Measurements from ENCODE around the gene CLIP4. TPM values are rescaled to one million over a fixed set of nuclear protein-coding genes. Genes with fewer than 3 reads are reported as not detected.

Gene CLIP4
- total RNA-seq, 1 experiment from 2014 or later = 0.39 TPM

DNA sequence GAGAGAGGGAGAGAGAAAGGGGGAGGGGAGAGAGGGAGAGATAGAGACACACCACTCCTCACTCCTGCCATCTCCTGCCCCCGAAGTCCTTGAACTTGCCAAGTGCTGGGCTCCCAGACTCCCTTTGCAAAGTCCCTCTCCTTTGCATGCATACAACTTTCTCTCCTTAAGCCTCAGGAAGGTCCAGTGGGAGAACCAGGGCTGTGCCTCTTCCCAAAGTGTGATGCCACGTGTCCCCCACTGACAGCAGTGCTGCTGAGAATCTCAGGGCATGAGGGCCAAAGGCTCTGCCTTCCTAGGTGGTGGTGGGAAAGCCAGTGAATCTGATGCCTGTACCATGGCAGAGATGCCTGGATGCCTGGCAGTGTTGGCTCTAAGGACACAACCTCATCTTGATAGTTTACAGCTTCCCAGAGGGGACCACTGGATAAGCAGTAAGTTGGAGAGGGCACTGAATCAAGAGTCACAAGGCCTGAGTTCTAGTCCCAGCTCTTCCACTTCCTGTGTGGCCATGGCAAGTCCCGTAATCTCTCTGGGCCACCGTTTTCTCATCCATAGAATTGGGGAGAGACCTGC is 103.4 kb downstream of the CLIP4 start:
- Mint-ChIP-seq H3K27me3 (ENCODE audit: low read depth) (no peaks in the 10 kb centered on the region), H3K4me3 (no peak overlapping the region), H3K9me3 (no peaks in the 10 kb centered on the region), H3K27ac (no peak overlapping the region), H3K36me3 (no peaks in the 10 kb centered on the region), H3K4me1 (peaks cover 15% of the 10 kb centered on the region)
- no peak for TF ChIP-seq RORB (CRISPR knock-in tag; IDR thresholded peaks at IDR 0.05)
- TF ChIP-seq ZNF317 (CRISPR knock-in tag; IDR thresholded peaks at IDR 0.05; ENCODE audit: borderline replicate concordance, low read depth) = no peak
- TF ChIP-seq EMX1 (CRISPR knock-in tag; IDR thresholded peaks at IDR 0.05) = no peak
- no peak for TF ChIP-seq ZNF416 (CRISPR knock-in tag; IDR thresholded peaks at IDR 0.05)
- TF ChIP-seq, protein P1, sequence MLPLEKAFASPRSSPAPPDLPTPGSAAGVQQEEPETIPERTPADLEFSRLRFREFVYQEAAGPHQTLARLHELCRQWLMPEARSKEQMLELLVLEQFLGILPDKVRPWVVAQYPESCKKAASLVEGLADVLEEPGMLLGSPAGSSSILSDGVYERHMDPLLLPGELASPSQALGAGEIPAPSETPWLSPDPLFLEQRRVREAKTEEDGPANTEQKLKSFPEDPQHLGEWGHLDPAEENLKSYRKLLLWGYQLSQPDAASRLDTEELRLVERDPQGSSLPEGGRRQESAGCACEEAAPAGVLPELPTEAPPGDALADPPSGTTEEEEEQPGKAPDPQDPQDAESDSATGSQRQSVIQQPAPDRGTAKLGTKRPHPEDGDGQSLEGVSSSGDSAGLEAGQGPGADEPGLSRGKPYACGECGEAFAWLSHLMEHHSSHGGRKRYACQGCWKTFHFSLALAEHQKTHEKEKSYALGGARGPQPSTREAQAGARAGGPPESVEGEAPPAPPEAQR (CRISPR knock-in tag; IDR thresholded peaks at IDR 0.05) = no peak
- TF ChIP-seq, protein P2, sequence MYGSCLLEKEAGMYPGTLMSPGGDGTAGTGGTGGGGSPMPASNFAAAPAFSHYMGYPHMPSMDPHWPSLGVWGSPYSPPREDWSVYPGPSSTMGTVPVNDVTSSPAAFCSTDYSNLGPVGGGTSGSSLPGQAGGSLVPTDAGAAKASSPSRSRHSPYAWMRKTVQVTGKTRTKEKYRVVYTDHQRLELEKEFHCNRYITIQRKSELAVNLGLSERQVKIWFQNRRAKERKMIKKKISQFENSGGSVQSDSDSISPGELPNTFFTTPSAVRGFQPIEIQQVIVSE (CRISPR knock-in tag; IDR thresholded peaks at IDR 0.05; ENCODE audit: borderline replicate concordance) = no peak
- POLR2A ChIA-PET = no interaction called here
- DNase-seq (ENCODE audit: low spot score) (no peak), ATAC-seq (no peak)
- CTCF ChIA-PET = no interaction called here

DNA sequence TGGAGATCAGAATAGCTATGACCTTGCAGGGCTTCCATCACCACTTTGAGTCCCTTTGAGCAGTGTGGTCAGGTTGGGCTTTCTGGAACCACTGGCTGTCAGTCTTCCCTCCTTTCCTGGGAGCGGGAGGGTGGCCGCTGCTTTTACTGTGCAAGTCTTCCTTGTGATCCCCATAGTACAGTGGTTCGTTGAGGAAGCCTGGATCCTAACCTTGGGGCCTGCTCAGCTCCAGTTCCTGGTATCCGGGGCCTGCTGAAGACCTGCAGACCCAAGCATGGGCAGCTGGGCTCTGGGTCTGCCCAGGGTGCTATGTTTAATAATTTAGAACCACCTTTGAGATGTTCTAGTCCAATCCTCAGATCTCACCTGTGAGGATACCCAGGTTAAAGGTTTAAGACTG is 104.2 kb downstream of the CLIP4 start:
- CTCF ChIA-PET = no interaction called here
- peaks cover 8% of the 10 kb centered on the region for H3K4me1 Mint-ChIP-seq
- H3K36me3 Mint-ChIP-seq = no peaks in the 10 kb centered on the region
- H3K27me3 Mint-ChIP-seq (ENCODE audit: low read depth) = no peaks in the 10 kb centered on the region
- POLR2A ChIA-PET = no interaction called here
- DNase-seq (ENCODE audit: low spot score) (no peak), ATAC-seq (no peak)
- no peaks in the 10 kb centered on the region for H3K9me3 Mint-ChIP-seq
- TF ChIP-seq ZNF317 (CRISPR knock-in tag; IDR thresholded peaks at IDR 0.05; ENCODE audit: borderline replicate concordance, low read depth) = no peak
- TF ChIP-seq USF1 (CRISPR knock-in tag; IDR thresholded peaks at IDR 0.05) = no peak
- TF ChIP-seq ZNF423 (CRISPR knock-in tag; IDR thresholded peaks at IDR 0.05) = no peak
- TF ChIP-seq EMX1 (CRISPR knock-in tag; IDR thresholded peaks at IDR 0.05) = no peak
- TF ChIP-seq USF2 (CRISPR knock-in tag; IDR thresholded peaks at IDR 0.05) = no peak
- H3K27ac Mint-ChIP-seq = no peak overlapping the region
- no peak overlapping the region for H3K4me3 Mint-ChIP-seq

GRCh38 chr2:29220506-29221270 is 105.5 kb downstream of the CLIP4 start:
- Mint-ChIP-seq H3K9me3 (no peaks in the 10 kb centered on the region), H3K36me3 (no peaks in the 10 kb centered on the region), H3K4me1 (peaks cover 2% of the 10 kb centered on the region; the same call in 1 of the 2 replicates), H3K4me3 (no peak overlapping the region), H3K27me3 (ENCODE audit: low read depth) (no peaks in the 10 kb centered on the region), H3K27ac (no peak overlapping the region)
- DNase-seq (ENCODE audit: low spot score) (no peak), ATAC-seq (no peak)
- CTCF ChIA-PET = interaction anchor here (1.3 kb wide), 1 partner anchor 262 kb away, joined by 4 read pairs; no protein-coding TSS in a partner anchor
- POLR2A ChIA-PET = no interaction called here
- TF ChIP-seq ZNF232 (CRISPR knock-in tag; IDR thresholded peaks at IDR 0.05) (no peak), TEAD4 (CRISPR knock-in tag; IDR thresholded peaks at IDR 0.05) (no peak), ZNF423 (CRISPR knock-in tag; IDR thresholded peaks at IDR 0.05) (0 out of 2 replicates have a peak, but pooled peaks have one; percentile 5), HMGA2 (CRISPR knock-in tag; IDR thresholded peaks at IDR 0.05) (no peak)
- TF ChIP-seq, protein P3, sequence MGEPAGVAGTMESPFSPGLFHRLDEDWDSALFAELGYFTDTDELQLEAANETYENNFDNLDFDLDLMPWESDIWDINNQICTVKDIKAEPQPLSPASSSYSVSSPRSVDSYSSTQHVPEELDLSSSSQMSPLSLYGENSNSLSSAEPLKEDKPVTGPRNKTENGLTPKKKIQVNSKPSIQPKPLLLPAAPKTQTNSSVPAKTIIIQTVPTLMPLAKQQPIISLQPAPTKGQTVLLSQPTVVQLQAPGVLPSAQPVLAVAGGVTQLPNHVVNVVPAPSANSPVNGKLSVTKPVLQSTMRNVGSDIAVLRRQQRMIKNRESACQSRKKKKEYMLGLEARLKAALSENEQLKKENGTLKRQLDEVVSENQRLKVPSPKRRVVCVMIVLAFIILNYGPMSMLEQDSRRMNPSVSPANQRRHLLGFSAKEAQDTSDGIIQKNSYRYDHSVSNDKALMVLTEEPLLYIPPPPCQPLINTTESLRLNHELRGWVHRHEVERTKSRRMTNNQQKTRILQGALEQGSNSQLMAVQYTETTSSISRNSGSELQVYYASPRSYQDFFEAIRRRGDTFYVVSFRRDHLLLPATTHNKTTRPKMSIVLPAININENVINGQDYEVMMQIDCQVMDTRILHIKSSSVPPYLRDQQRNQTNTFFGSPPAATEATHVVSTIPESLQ (CRISPR knock-in tag; IDR thresholded peaks at IDR 0.05) = no peak
